ENCODE data around the gene FABP1.

The FABP1 gene

GRCh38 chr2:88110830-88111229 is 17.0 kb downstream of the FABP1 start:
- DNase-seq: no peak

GRCh38 chr2:88108796-88109195 is 19.1 kb downstream of the FABP1 start:
- DNase-seq: no peak

- no peak for DNase-seq
Observed at GRCh38 chr2:88100489-88100858, 27.4 kb downstream of the FABP1 start.

GRCh38 chr2:88099798-88100488 is 27.9 kb downstream of the FABP1 start:
- DNase-seq: no peak

- DNase-seq: no peak
Observed at GRCh38 chr2:88098558-88098900, 29.3 kb downstream of the FABP1 start.

- DNase-seq: no peak
Observed at GRCh38 chr2:88097891-88098557, 29.8 kb downstream of the FABP1 start.

- DNase-seq: no peak
Observed at GRCh38 chr2:88097192-88097591, 30.7 kb downstream of the FABP1 start.

GRCh38 chr2:88096708-88097107 is 31.2 kb downstream of the FABP1 start:
- no peak for DNase-seq

- peak; percentile 5 for DNase-seq
Observed at GRCh38 chr2:88095022-88095421, 32.8 kb downstream of the FABP1 start.

- DNase-seq: no peak
Observed at GRCh38 chr2:88092773-88093172, 35.1 kb downstream of the FABP1 start.

- no peak for DNase-seq
Observed at GRCh38 chr2:88091943-88092342, 35.9 kb downstream of the FABP1 start.

GRCh38 chr2:88090446-88091283 is 37.2 kb downstream of the FABP1 start:
- no peak for DNase-seq

- DNase-seq: no peak
Observed at GRCh38 chr2:88088999-88089398, 38.9 kb downstream of the FABP1 start.

- no peak for DNase-seq
Observed at GRCh38 chr2:88087763-88088162, 40.1 kb downstream of the FABP1 start.

- DNase-seq: no peak
Observed at GRCh38 chr2:88087073-88087472, 40.8 kb downstream of the FABP1 start.

- DNase-seq: no peak
Observed at GRCh38 chr2:88086401-88086800, 41.5 kb downstream of the FABP1 start.

- no peak for DNase-seq
Observed at GRCh38 chr2:88085602-88086001, 42.3 kb downstream of the FABP1 start.

GRCh38 chr2:88085099-88085498 is 42.8 kb downstream of the FABP1 start:
- DNase-seq: no peak

- DNase-seq: no peak
Observed at GRCh38 chr2:88082781-88083180, 45.1 kb downstream of the FABP1 start.

- DNase-seq: no peak
Observed at GRCh38 chr2:88081924-88082608, 45.8 kb downstream of the FABP1 start.

GRCh38 chr2:88080545-88080944 is 47.3 kb downstream of the FABP1 start:
- no peak for DNase-seq

GRCh38 chr2:88078643-88079172 is 49.2 kb downstream of the FABP1 start:
- DNase-seq: no peak

- DNase-seq: no peak
Observed at GRCh38 chr2:88077080-88077479, 50.8 kb downstream of the FABP1 start.
